Loucy (cell line): ENCODE results near the gene ATP5MC2.
A peak's percentile ranks its signal among the peaks of the same experiment; 100 is the strongest.

Source experiments
- H2AFZ ChIP-seq: fragments of 200-600 bp; sonication (generic); 2 replicates; pipeline ENCODE4 v1.6.0; 2016; ENCODE audit warnings: antibody characterized with exemption, mild to moderate bottlenecking, low read length, moderate library complexity
- H3F3A ChIP-seq: fragments of 200-600 bp; 2 replicates; pipeline ENCODE4 v1.6.0; 2016; ENCODE audit warnings: antibody characterized with exemption, low read depth, mild to moderate bottlenecking
- H3K27me3 ChIP-seq: fragments of 200-600 bp; sonication (generic); 2 replicates; pipeline ENCODE4 v1.6.1; 2014; ENCODE audit warnings: low read length, mild to moderate bottlenecking; ENCODE audit not compliant: insufficient read depth, poor library complexity, severe bottlenecking
- H3K36me3 ChIP-seq: fragments of 200-600 bp; sonication (generic); 2 replicates; pipeline ENCODE4 v1.6.1; 2016; ENCODE audit warnings: low read length; ENCODE audit not compliant: insufficient read depth
- H3K4me1 ChIP-seq: fragments of 200-600 bp; sonication (generic); 2 replicates; pipeline ENCODE4 v1.5.1; 2014; ENCODE audit warnings: low read length, mild to moderate bottlenecking; ENCODE audit not compliant: insufficient read depth, poor library complexity, severe bottlenecking
- H3K4me2 ChIP-seq: fragments of 200-600 bp; sonication (generic); 2 replicates; pipeline ENCODE4 v1.6.0; 2014; ENCODE audit warnings: antibody characterized with exemption, low read length, low read depth, mild to moderate bottlenecking; ENCODE audit not compliant: poor library complexity, severe bottlenecking
- H3K4me3 ChIP-seq: fragments of 200-600 bp; sonication (generic); 2 replicates; pipeline ENCODE4 v1.5.1; 2014; ENCODE audit warnings: low read length, mild to moderate bottlenecking, mixed read lengths; ENCODE audit not compliant: poor library complexity, severe bottlenecking
- H3K79me2 ChIP-seq: fragments of 200-600 bp; sonication (generic); 2 replicates; pipeline ENCODE4 v1.6.1; 2014; ENCODE audit warnings: low read length; ENCODE audit not compliant: insufficient read depth
- H3K9ac ChIP-seq: fragments of 200-600 bp; sonication (generic); 2 replicates; pipeline ENCODE4 v1.6.0; 2014; ENCODE audit warnings: mild to moderate bottlenecking, low read depth, low read length, moderate library complexity; ENCODE audit not compliant: poor library complexity, severe bottlenecking
- H3K9me2 ChIP-seq: fragments of 200-600 bp; sonication (generic); replicated peaks from 2 replicates; pipeline ENCODE4 v1.6.1; 2016; ENCODE audit warnings: low read depth, low read length, mixed read lengths
- H3K9me3 ChIP-seq: fragments of 200-600 bp; sonication (generic); 2 replicates; pipeline ENCODE4 v1.6.1; 2014; ENCODE audit warnings: mild to moderate bottlenecking, antibody characterized with exemption, low read length, low read depth; ENCODE audit not compliant: insufficient read depth
- H4K20me1 ChIP-seq: fragments of 200-600 bp; sonication (generic); 2 replicates; pipeline ENCODE4 v1.6.0; 2014; ENCODE audit warnings: antibody characterized with exemption, low read length, mild to moderate bottlenecking; ENCODE audit not compliant: insufficient read depth, poor library complexity, severe bottlenecking
- EZH2phosphoT487 ChIP-seq: fragments of 200-600 bp; IDR thresholded peaks from 2 replicates; pipeline ENCODE4 v1.6.1; 2018; ENCODE audit warnings: antibody characterized with exemption, mild to moderate bottlenecking, moderate library complexity, borderline replicate concordance
- TF ChIP-seq, protein P1 (sequence below): fragments of 200-600 bp; sonication (generic); conservative IDR thresholded peaks from 2 replicates; pipeline ENCODE4 v1.5.1; 2014; ENCODE audit warnings: mild to moderate bottlenecking, antibody characterized with exemption, low read length

The ATP5MC2 gene

DNA sequence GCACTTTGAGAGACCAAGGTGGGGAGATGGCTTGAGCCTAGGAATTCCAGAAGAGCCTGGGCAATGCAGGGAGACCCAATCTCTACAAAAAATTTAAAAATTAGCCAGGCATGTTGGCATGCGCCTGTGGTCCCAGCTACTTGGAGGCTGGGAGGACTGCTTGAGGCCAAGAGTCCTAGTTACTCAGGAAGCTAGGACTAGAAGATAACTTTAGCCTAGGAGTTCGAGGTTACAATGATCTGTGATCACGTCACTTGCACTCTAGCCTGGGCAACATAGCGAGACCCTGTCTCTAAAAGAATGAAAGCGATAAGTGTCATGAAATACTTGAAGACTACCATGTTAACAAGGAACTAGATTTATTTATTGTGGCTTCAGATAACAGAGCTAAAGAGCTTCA is 53.2 kb downstream of the ATP5MC2 start:
- no peak overlapping the region for H2AFZ ChIP-seq
- H4K20me1 ChIP-seq = peaks cover 4% of the 10 kb centered on the region
- H3K4me2 ChIP-seq = peak overlapping the region; percentile 94
- no peaks in the 10 kb centered on the region for H3K27me3 ChIP-seq
- no peak for TF ChIP-seq EZH2phosphoT487
- TF ChIP-seq, protein P1, sequence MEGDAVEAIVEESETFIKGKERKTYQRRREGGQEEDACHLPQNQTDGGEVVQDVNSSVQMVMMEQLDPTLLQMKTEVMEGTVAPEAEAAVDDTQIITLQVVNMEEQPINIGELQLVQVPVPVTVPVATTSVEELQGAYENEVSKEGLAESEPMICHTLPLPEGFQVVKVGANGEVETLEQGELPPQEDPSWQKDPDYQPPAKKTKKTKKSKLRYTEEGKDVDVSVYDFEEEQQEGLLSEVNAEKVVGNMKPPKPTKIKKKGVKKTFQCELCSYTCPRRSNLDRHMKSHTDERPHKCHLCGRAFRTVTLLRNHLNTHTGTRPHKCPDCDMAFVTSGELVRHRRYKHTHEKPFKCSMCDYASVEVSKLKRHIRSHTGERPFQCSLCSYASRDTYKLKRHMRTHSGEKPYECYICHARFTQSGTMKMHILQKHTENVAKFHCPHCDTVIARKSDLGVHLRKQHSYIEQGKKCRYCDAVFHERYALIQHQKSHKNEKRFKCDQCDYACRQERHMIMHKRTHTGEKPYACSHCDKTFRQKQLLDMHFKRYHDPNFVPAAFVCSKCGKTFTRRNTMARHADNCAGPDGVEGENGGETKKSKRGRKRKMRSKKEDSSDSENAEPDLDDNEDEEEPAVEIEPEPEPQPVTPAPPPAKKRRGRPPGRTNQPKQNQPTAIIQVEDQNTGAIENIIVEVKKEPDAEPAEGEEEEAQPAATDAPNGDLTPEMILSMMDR = no peak
- no peaks in the 10 kb centered on the region for H3K9me2 ChIP-seq
- no peaks in the 10 kb centered on the region for H3K9me3 ChIP-seq
- peaks cover 73% of the 10 kb centered on the region for H3K79me2 ChIP-seq
- peak overlapping the region; percentile 92 for H3K9ac ChIP-seq
- no peaks in the 10 kb centered on the region for H3F3A ChIP-seq
- peaks cover 51% of the 10 kb centered on the region for H3K4me1 ChIP-seq
- no peaks in the 10 kb centered on the region for H3K36me3 ChIP-seq
- peak overlapping the region; percentile 95 for H3K4me3 ChIP-seq

DNA sequence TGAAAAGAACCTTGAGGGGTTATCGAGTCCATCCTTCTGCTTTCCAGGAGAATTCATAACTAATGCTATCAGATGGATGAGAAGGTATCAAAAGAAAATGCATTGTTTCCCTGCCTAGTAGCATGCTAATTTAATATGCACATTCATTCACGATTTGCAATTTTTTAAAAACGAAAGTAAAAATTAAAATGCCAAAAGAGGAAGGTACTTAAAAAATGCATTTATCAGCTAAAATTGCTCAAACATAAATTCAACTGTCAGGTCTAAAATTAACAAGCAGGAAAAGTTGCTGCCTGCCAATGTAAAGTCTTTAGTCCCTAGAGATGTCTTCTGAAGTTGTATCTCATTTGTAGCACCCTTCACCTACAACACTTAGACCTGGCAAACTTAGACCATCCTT is 57.6 kb downstream of the ATP5MC2 start:
- no peaks in the 10 kb centered on the region for H3K36me3 ChIP-seq
- H3K4me2 ChIP-seq = peak overlapping the region; percentile 62
- peaks cover 70% of the 10 kb centered on the region for H3K79me2 ChIP-seq
- no peaks in the 10 kb centered on the region for H3K9me2 ChIP-seq
- H3K27me3 ChIP-seq = no peaks in the 10 kb centered on the region
- H3F3A ChIP-seq = no peaks in the 10 kb centered on the region
- peak overlapping the region; percentile 6 for H3K9ac ChIP-seq
- H3K4me3 ChIP-seq = peak overlapping the region; percentile 41
- no peaks in the 10 kb centered on the region for H3K9me3 ChIP-seq
- no peak overlapping the region for H2AFZ ChIP-seq
- no peaks in the 10 kb centered on the region for H4K20me1 ChIP-seq
- TF ChIP-seq EZH2phosphoT487 = no peak
- TF ChIP-seq, protein P1 = no peak
- peaks cover 24% of the 10 kb centered on the region for H3K4me1 ChIP-seq

GRCh38 chr12:53617700-53618099 is 58.2 kb downstream of the ATP5MC2 start:
- H2AFZ ChIP-seq = no peak overlapping the region
- H3K4me2 ChIP-seq = peak overlapping the region; percentile 62
- no peaks in the 10 kb centered on the region for H3K27me3 ChIP-seq
- peaks cover 18% of the 10 kb centered on the region for H3K4me1 ChIP-seq
- H3K9me2 ChIP-seq = no peaks in the 10 kb centered on the region
- no peaks in the 10 kb centered on the region for H3K36me3 ChIP-seq
- peak overlapping the region; percentile 6 for H3K9ac ChIP-seq
- H3K79me2 ChIP-seq = peaks cover 65% of the 10 kb centered on the region
- H3F3A ChIP-seq = no peaks in the 10 kb centered on the region
- no peaks in the 10 kb centered on the region for H4K20me1 ChIP-seq
- H3K4me3 ChIP-seq = peak overlapping the region; percentile 41
- no peaks in the 10 kb centered on the region for H3K9me3 ChIP-seq
- TF ChIP-seq, protein P1 = no peak
- TF ChIP-seq EZH2phosphoT487 = no peak
